ENCODE data around the gene SMG6.

DNA sequence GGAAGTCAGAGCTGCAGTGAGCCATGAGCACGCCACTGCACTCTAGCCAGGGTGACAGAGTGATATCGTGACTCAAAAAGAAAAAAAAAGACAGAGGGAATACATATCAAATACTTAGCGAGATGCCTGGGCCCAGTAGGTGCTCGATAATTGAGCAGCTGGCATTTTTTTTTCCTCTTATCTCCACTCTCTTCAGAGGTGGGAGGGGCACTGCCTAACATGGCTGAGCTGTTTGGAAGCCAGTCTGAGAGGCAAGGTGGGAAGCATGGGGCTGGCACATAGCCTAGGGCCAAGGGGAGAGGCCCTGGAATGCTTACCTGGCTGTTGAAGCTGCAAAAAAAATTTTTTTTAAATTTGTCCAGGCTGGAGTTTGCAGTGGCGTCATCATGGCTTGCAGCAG is 210.2 kb downstream of the SMG6 start:
- TF ChIP-seq GATA2 (IDR thresholded peaks at IDR 0.05; ENCODE audit: low read depth, low read length) (peak; percentile 59; the same call in 1 of the 2 replicates), GATA3 (IDR thresholded peaks at IDR 0.05; ENCODE audit: low read depth, low read length) (no peak)

Data from SH-SY5Y (cell line).